ENCODE measurements around the gene TCP1.

DNA sequence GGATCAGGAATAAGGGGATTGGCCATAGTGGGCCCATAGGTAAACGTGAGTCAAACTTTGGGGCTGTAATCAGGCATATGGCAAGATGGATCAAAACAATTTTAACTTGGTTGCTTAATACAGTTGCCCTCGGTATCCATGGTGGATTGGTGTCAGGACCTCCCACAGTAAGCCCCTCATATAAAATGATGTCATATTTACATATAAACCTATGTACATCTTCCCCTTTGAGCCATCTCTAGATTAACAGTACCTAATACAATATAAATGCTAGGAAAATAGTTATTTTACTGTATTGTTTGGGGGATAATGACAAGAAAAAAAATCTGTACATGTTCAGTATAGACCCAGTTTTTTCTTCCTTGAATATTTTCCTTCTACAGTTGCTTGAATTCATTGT, 35.0 kb downstream of the TCP1 start:
- no peak for TF ChIP-seq POLR2AphosphoS5 (IDR thresholded peaks at IDR 0.05)
- TF ChIP-seq, protein P1, sequence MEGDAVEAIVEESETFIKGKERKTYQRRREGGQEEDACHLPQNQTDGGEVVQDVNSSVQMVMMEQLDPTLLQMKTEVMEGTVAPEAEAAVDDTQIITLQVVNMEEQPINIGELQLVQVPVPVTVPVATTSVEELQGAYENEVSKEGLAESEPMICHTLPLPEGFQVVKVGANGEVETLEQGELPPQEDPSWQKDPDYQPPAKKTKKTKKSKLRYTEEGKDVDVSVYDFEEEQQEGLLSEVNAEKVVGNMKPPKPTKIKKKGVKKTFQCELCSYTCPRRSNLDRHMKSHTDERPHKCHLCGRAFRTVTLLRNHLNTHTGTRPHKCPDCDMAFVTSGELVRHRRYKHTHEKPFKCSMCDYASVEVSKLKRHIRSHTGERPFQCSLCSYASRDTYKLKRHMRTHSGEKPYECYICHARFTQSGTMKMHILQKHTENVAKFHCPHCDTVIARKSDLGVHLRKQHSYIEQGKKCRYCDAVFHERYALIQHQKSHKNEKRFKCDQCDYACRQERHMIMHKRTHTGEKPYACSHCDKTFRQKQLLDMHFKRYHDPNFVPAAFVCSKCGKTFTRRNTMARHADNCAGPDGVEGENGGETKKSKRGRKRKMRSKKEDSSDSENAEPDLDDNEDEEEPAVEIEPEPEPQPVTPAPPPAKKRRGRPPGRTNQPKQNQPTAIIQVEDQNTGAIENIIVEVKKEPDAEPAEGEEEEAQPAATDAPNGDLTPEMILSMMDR (IDR thresholded peaks at IDR 0.05), result no peak
- TF ChIP-seq POLR2A (IDR thresholded peaks at IDR 0.05), result no peak

All from breast epithelium (tissue), 3 donors.